ENCODE results near the gene RNF213. TPM values are rescaled to one million over a fixed set of nuclear protein-coding genes. Genes with fewer than 3 reads are reported as not detected.
A peak's percentile ranks its signal among the peaks of the same experiment; 100 is the strongest.

Gene RNF213
- 42.1 TPM for polyA plus RNA-seq (2013, experiment 1 of 2; ENCODE audit: insufficient read length)
- polyA plus RNA-seq (2013, experiment 2 of 2; ENCODE audit: insufficient read length): 43.8 TPM

DNA sequence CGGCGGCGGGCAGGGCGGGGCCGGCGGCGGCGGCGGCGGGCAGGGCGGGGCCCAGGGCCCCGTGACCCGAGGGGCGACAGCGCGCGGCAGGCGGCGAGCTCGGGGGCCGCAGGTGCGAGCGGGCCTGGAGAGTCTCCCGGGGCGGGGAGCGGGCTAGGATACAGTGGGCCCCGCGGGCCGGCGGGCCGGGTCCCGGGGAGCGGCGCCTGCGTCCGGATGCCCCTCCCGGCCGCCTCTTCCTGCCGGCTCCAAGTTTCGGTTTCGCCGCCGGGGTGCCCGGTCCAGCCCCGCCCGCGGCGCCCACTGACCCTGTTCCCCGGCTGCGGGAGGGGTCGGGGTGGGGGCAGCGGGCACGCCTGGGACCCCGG, at the start of gene RNF213:
TSS of gene RNF213 (plus strand) at position 62 of the 368 bp plus-strand sequence. CDS start 2,830 bp downstream, outside the sequence.
- peak; percentile 41 for DNase-seq

DNA sequence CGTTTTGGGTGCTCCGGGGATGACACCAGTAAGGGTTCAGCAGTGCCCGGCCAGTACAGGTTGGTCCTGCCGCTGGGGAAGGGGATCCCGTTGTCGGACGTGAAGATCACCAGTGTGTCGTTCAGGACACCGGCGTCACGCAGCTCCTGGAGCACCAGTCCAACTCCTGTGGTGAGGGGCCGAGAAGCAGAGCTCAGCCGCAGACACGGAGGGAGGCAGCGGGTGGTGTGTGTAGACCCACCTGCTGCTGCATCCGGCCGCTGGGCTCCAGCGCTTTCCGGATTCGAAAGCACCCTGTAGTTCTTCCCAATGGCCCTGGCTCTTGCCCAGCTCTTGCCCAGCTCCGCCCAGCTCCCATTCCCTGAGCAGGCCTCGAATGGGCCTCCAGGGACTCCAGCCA, 48.5 kb upstream of the RNF213 start:
- DNase-seq: no peak

DNA sequence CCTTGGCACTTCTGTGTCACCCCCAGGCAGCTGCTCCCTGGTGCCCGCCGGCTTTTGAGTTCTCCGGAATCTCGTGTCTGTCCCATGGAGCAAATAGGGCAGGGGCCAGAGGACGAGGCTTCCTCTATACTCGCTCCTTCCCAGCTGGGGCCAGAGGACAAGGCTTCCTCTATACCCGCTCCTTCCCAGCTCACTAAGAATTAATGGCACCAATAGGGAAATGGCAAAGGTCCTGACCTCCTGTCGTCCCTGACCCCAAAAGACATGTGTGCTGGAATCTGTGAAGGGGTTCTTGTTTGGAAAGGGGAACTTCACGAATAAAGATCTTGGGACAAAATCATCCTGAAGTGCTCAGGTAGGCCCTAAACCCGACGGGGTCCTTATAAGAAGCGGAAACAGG, 48.1 kb upstream of the RNF213 start:
- DNase-seq: no peak

DNA sequence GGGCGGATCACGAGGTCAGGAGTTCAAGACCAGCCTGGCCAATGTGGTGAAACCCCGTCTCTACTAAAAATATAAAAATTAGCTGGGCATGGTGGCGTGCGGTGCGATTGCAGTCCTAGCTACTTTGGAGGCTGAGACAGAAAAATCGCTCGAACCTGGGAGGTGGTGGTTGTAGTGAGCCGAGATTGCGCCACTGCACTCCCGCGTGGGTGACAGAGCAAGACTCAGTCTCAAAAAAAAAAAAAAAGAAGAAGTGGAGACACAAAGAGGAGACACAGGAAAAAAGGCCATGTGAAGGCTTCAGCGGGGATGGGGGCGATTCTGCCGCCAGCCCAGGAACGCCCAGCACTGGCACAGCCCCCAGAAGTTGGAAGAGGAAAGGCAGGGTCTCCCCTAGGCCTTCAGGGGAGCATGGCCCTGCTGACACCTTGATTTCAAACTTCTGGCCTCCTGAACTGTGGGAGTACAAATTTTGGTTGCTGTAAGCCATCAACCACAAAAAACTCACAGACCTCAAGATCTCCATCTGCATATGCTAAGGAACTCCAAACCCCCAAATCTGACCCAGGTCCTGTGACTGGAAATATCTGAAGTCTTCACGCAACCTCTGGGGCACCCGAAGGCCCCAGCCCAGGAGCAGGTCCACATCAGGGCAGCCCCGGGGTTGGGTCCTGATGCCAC, 47.5 kb upstream of the RNF213 start:
- no peak for DNase-seq

DNA sequence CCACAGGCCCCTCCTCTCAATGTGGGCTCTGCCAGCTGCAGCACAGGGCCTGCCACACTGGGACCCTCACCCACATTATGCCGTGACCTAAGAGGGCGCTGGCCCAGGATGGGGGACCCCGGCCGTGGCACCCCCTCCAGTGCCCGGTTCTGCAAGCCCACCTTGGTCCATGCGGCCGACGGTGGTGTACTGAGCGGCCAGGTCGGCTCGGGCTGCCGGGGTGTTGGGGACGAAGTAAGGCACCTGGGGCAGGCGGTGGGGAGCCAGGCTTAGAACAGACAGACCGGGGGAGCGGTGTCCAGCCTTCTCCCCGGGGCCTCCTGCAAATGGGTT, 47.0 kb upstream of the RNF213 start:
- no peak for DNase-seq

DNA sequence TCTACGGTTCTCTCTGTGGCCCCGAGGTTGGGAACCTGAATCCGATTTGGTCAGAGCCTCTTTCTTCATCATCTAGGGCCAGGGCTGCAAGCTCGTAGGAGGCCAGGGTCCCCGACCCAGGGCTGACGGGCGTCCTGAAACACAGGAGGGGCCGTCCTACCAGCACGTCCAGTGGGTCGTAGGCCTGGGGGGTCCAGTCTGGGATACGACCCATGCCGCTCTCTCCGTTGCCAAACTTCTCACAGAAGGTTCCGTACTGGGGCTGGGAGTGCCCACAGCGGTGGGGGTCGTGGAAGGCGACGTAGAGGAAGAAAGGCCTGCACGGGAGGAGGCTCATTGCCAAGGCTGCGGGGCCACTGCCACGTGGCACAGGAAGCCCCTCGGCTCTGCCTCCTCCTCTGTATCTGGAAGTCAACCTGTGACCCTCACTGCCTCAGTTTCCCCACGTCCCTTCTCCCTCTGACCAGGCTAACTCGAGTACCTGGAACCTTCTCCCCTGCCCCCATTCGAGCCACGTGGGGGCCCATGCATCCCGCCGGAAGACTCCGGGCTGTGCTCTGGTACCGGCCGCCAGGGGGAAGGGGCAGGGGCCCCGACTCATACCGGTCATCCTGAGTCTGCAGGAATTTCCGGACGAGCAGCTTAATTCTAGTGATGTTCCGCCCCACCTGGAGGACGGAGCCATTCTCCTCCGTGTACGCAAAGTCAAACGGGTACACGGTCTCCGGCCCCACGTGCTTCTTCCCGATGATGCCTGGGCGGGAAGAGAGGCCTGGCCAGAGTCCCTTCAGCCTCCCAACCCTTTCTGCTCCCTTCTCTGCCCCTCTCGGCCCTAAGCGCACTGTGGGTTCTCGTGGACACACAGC, 46.4 kb upstream of the RNF213 start:
- no peak for DNase-seq

DNA sequence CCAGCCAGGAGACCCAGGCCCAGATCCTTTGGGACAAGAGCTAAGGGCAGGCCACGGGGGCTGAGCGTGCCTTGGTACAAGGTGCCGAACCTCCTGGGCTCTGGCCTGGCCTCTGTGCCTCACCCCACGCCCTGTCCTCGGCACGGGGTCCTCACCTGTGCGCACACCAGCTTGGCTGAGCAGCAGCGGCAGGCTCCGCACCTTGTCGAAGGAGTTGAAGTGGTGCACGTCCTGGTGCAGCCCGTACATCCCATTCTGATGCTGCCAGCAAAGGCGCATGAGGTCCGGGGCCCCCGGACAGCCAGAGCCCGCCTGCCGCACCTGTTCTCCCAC, 45.8 kb upstream of the RNF213 start:
- DNase-seq: no peak

DNA sequence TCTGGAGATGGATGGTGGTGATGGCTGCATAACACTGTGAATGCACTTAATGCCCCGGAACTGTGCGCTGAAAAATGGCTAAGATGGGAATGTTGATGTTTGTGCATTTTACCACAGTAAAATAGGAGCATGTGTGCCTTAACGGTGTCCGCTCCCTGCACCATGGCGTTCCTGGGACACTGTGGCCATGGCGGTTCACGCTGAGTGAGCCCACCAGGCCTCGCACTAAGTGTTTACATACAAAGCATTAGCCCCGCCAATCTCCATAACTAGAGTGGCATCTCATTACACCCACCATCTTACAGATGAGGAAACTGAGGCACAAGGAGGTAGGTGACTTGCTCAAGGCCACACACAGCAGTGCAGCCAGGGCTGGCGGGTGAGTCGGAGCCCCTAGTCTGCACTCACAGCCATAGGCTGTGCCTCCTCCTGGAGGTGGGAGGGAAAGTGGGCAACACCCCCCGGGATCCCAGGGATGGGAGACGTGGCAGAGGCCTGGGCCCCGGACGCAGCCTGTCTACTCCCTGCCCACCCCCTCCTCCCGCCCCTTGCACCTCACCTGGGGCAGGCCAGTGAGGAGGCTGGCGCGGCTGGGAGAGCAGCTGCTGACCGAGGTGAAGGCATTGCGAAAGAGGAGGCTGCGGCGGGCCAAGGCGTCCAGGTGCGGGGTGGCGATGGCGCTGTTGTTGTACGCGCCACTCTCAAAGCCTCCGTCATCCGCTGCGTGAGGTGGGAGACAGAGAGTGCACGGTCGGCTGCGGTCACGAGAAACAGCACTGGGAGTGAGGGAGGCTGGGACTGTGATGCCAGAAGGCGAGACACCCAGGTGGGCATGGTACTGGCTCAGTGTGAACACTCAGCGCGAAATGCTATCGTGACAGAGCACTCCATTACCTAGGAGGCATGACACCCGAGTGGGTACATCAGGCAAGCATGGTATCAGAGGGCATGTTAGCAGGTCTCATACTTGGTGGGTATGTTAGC, 43.9 kb upstream of the RNF213 start:
- no peak for DNase-seq

DNA sequence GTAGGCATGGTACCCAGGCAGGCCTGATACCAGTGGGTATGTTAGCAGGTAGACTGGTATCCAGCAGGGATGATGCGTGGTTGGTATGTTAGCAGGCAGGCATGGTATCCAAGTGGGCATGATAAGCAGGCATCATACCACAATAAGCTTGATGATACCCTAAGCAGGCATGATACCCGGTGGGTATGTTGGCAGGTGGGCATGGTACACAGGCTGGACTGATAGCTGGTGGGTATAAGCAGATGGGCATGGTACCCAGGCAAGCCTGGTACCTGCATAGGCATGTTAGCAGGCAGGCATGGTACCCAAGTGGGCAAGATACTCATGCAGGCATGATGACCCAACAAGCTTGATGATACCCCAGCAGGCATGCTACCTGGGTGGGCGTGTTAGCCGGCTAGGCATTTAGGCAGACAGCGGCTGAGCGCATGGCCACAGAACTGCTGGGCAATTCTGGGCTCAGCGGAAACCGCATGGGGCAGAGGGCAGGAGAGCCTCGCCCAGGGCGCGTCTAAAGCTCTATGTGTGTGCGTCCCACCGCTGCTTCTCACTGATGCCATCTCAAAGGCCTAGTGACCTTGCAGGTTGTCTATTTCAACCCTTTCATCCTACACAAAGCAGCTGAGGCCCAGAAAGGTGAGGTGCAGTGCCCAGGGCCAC, 42.8 kb upstream of the RNF213 start:
- no peak for DNase-seq

DNA sequence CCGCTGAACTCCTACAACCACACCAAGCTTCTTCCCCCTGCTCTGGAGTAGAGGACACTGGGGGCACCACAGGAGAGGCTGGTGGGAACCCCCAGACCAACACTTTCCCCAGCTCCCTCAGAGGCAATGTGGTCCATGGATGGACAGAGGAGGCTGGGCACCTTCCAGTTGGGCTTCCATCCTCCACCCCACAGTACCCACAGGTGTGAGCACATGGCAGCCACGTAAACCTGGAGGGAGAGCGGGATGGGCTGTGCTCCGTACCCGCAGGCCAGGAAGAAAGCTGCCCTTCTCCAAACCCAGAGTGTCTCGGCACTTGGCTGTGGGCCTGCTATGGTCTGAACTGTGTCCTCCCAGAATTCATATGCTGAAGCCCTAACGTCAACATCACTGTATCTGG, 42.3 kb upstream of the RNF213 start:
- DNase-seq: no peak

DNA sequence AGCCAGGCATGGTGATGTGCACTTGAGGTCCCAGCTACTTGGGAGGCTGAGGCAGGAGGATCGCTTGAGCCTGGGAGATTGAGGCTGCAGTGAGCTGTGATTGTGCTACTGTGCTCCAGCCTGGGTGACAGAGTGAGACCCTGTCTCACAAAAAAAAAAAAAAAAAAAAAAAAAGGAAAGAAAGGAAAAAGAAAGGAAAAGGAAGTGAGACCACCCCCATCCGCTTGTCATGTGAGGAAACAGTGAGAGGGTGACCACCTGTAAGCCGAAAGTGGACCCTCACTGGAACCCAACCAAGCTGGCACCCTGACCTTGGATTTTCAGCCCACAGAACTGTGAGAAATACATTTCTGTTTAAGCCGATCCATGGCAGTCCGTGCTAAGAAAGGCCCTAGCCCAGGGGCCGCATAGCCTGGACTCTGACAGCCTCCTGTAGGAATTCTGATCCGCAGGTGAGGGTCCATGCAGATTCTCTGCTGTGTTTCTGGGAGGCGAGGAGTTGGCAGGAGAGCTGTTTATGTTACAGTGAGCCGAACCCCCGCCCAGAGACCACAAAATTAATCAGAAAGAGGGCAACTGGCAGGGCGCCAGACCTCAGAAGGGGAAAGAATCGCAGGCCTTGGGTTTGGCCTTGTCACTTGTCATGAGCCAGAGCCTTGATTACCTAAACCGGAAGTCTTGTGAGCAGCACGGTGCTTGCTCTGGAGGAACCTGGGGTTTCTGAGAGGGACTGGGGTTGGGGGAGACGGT, 41.5 kb upstream of the RNF213 start:
- DNase-seq: peak; percentile 86

DNA sequence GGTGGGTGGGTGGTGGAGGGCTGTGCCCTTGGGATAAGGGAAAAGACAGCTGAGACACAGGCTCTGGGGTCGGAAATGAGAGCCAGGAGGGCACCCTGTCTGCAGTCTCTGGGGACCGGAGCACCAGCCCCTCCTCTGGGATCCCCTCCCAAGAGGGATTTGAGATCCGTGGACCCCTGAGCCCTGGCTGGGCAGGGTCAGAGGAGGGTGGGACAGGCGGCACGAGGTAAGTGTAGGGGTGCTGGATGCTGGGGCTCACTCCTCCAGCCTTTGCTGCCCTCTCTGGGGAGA, 40.9 kb upstream of the RNF213 start:
- DNase-seq: no peak

DNA sequence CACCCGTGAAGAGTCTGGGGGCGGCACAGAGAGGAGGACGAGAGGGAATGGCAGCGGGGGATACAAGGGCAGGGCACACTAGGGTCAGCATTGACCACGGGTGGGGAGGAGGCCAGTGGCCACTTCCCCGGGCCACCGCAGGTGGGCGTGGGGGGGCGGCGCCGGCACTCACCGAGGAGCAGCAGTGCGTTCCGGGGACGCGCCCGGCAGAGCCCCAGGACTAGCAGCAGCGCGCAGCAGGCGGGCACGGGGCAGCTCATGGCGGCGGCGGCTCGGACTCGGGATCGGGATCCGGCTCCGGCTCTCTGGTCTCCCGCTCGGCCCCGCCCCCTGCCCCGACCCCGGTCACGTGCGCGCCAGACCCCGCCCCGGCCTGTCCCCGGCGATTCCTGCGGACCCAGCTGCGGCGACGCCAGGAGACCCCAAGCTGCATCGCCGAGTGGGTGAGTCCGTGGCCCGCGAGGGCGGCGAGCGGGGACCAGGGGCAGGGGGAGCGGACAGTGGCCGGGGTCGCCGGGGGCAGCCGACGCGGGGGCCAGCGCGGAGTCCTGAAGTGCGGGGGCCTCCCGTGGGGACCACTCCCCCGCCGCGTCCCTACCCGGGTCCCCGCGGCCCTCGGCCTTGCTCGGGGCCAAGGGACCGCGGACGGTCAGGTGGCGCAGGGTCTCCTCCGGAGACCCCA, 40.5 kb upstream of the RNF213 start, which contains the start of the genes SGSH and SLC26A11:
TSS of gene SGSH (minus strand) at position 280 of the 682 bp plus-strand sequence. CDS start at position 260, 20 bp downstream.
TSS of gene SLC26A11 (plus strand) at position 374 of the 682 bp plus-strand sequence. CDS start 1,134 bp downstream, outside the sequence.
- peak; percentile 62 for DNase-seq

DNA sequence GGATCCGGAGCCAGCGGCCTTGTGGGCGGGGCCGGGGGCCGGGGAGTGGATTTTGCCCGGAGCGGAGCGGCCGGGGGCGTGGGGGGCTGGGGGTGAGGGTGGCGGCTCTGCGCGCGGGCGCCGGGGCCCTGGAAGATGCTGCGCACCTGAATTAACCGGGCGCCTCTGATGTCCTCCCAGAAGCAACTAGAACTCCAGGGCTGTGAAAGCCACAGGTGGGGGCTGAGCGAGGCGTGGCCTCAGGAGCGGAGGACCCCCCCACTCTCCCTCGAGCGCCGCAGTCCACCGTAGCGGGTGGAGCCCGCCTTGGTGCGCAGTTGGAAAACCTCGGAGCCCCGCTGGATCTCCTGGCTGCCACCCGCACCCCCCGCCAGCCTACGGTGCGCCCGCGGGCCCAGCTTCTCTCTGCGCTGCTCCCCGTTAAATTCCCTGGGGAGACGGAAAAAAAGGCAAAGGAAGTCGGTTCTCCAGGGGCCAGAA, 39.9 kb upstream of the RNF213 start:
- no peak for DNase-seq

DNA sequence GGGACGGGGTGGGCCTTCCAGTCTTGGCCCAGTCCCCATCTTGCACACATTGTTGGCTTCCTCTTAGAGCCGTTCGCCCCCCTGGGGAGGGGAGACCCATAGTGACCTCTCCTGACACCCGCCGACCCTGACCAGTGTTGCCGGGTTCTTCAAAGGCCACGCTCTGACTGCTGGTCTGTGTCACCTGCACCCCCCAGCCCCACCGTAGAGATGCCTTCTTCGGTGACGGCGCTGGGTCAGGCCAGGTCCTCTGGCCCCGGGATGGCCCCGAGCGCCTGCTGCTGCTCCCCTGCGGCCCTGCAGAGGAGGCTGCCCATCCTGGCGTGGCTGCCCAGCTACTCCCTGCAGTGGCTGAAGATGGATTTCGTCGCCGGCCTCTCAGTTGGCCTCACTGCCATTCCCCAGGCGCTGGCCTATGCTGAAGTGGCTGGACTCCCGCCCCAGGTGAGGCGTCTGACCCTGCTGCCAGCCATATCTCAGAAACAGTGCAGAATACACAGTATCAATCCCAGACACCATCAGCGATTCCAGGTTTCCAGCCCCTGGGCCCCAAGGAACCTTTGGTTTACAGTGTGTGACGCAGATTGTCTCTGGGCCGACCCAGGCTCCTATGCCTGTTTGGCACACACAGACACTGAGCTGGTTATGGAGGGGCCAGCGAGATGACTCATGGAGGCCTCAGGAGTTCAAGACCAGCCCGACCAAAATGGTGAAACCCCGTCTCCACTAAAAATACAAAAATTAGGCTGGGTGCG, 39.1 kb upstream of the RNF213 start:
- no peak for DNase-seq

DNA sequence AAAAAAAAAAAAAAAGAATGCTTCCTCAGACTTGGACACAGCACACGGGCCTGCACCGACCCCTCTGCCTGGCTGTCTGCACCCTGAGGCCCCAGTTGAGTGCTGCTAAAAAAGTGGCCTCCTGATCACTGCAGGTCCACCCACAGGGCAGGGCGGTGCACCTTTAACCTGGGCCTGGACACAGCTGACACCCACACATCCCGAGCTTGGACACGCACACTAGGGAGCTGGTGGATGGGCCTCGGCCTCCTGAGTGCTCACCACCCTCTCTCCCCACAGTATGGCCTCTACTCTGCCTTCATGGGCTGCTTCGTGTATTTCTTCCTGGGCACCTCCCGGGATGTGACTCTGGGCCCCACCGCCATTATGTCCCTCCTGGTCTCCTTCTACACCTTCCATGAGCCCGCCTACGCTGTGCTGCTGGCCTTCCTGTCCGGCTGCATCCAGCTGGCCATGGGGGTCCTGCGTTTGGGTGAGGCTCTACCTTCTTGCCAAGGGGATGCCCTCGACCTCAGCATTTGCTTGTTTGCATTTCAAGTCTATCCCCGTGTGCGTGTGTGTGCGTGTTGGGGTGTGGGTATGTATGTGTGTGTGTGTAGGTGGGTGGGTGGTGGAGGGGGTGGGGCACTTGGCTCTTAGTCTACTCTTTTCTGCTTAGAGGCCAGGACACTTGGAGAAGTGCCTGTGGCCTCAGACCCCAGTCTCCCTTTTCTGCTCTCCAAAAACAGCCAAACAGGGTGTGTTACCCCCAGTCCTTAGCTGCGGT, 38.1 kb upstream of the RNF213 start:
- no peak for DNase-seq

DNA sequence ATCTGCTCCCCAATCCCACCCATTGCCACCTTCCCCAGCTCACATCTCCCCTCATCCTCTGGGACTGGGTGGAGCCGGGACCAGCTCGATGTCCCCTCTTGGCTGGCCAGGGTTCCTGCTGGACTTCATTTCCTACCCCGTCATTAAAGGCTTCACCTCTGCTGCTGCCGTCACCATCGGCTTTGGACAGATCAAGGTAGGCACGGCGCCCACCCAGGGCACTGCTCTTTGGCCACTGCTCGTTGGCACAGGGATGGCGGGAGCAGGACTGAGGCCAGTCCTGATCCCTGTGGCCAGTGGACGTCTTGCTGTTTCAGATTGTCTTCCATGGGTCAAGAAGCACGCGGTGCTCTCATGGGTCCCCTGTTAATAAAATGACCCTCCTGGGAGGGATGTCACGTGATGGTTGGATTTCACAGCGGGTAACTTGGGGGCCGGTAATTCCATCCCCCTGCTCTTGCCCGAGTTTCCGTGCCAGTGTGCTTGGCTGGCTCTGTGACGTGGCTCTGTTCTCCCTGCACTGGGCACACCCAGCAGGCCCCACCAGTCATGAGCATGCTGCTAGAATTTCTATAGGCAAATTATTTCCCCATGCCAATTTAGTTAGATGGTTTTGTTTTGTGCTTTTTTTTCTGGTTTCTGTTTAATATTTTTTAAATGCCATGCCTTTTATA, 37.4 kb upstream of the RNF213 start:
- DNase-seq: peak; percentile 17

DNA sequence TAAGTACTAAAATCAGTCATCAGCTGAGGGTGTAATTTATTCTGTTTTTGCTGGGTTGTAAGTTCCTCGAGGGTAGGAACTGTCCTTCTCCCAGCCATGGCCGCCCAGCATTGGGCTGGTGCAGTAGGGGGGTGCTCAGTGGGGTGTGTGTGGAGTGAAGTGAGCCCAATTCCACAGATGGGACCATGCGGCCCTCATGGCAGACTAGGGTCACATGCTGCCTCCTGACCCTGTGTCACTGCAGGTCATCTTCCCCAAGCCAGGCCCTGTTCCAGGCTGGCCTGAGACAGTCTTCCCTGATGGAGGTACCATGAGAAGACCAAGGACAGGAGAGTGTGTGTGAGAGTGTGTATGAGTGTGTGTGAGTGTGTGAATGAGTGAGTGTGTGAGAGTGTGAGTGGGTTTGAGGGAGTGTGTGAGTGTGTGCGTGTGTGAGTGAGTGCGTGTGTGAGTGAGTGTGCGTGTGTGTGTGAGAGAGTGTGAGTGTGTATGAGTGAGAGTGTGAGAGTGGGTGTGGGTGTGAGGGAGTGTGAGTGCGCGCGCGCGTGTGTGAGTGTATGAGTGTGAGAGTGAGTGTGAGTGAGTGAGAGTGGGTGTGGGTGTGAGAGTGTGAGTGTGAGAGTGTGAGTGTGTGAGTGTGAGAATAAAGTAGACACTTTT, 36.7 kb upstream of the RNF213 start:
- no peak for DNase-seq

Measured in fibroblast of skin of scalp (primary cell).